HG03139 (cell line): ENCODE results near the gene STARD3NL.
"Not testable (repeated sequence)": the region's sequence is repeated elsewhere in the genome, so short reads cannot be mapped to it uniquely, and the experiment has no call there.

ENCODE experiments used
- ATAC-seq: cut with Tn5 transposase; IDR thresholded peaks from one replicate; pipeline ENCODE4 v1.9.1; 2021; ENCODE audit not compliant: unreplicated experiment

STARD3NL gene

DNA sequence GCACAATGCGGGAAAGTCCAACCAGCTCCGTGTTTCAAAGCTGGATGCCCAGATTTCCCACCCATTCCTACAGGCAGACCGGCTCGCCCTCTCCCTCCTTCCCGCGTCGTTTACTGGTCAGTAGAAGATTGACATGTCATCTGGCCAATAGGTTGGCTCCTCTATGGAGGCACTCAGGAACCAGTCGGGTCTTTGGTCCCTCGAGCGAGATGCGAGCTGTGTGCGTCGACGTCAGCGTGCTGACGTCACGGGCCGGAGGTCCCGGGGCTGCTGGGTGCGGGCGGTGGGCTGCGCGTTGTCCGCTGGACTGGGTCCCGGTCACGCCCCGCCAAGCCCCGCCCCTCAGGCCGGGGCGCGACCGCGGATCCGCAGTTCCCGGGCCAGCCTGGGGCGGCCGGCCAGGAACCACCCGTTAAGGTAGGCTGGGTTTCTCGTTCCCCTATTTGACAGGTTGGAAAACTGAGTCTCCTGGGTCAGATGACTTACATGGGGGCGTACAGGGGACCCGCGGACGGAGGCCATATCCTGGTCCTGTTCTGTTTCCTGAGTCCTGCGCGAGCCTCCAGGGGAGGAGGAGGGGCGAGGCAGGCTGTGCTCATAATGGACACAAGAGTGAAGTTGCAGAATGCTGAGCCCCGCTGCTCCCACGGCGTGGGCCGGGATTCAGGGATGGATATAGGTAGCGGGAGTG is at the start of gene STARD3NL:
Gene STARD3NL (plus strand): TSS at position 242 of the 691 bp plus-strand sequence. CDS start 29,260 bp downstream, outside the sequence.
- peak; percentile 99 for ATAC-seq

GRCh38 chr7:38129162-38129561 is 48.9 kb upstream of the STARD3NL start:
- no peak for ATAC-seq

- no peak for ATAC-seq
Measured at GRCh38 chr7:38129579-38129978, 48.5 kb upstream of the STARD3NL start.

GRCh38 chr7:38138171-38138570 is 39.9 kb upstream of the STARD3NL start:
- ATAC-seq = no peak

DNA sequence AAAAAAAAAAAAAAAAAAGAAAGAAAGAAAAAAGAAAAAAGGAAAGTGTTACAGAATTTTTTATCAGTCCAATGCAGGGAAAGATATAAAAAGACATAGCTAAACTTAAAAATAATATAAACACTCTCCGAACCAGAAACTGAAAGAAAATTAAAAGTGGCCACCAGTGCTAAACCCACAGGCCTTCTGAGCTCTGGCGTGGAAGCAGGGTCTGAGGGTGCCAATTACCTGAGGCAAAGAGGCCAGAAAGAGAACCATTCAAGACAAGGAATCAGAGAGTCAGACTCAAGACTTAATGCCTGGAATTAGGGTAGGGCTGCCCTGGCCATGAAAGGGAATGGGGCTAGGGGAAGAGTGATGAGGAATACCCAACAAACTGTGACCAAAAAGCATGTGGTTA is 36.9 kb upstream of the STARD3NL start:
- no peak for ATAC-seq

DNA sequence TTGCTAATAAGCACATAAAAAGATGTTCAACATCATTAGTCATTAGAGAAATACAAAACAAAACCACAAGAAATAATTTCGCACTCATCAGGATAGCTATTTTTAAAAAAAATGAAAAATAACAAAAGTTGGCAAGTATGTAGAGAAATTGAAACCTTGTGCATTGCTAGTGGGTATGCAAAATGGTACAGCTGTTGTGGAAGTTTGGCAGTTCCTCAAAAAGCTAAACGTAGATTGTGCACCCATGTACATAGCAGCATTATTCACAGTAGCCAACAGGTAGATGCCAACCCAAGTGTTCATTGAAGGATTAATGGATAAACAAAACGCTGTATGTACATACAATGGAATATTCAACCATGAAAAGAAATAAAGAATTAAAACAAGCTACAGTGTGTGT is 35.3 kb upstream of the STARD3NL start:
- ATAC-seq = no peak

GRCh38 chr7:38147005-38147404 is 31.0 kb upstream of the STARD3NL start:
- ATAC-seq = no peak

GRCh38 chr7:38151556-38151955 is 26.5 kb upstream of the STARD3NL start:
- no peak for ATAC-seq

DNA sequence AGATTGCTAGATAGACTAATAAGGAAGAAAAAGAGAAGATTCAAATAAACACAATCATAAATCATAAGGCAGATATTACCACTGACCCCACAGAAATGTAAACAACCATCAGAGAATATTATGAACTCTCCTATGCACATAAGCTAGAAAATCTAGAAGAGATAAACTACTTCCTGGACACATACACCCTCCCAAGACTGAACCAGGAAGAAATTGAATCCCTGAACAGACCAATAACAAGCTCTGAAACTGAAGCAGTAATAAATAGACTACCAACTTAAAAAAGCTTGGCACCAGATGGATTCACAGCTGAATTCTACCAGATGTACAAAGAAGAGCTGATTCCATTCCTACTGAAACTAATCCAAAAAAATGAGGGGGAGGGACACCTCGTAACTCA is 24.5 kb upstream of the STARD3NL start:
- ATAC-seq = no peak

- no peak for ATAC-seq
Measured at GRCh38 chr7:38154278-38154677, 23.8 kb upstream of the STARD3NL start.

DNA sequence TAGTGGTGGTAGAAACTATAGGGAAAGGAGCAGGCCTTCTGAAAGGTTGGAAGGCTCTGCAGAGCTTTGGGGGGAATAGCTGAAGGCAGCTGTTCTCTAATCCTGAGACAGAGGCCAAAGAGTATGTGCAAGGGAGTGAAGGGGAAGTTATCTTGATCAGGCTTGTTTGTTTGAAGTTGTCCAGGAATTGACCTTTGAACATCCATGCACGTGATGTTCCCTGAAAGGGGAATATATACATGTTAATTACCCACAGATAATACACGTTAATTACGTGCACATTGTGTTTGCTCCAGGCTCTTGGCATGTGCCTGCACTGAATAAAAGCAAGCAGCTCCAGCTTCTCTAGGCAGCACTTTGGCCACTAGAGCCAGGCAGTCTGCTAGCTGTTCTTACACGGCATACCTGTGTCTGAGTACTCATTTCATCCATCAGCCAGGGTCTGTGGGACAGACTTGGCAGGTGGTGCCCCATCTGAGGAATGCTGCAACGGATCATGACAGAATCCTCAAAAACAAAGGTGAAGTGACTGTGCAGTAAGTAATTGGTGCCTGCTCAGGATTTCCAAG is 18.0 kb upstream of the STARD3NL start:
- ATAC-seq = no peak

DNA sequence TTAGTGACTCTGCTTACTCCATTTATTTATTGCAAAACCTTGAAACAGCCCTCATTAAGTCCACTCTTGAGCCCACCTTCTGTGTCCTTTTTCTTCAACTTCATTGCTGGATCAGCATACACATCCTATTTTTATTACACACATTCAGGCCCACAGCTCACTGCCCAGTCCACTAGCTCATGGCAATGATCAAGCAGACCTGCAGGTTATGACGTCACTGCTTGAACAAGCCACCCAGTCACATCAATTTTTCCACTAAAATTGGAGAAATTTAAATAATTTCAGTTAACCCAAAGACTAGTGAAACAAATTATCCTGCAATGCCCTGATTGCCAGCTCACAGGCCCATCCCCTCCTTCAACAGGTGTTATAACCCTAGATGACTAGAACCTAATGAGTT is 16.0 kb upstream of the STARD3NL start:
- ATAC-seq = no peak

- no peak for ATAC-seq
Measured at GRCh38 chr7:38163671-38164070, 14.4 kb upstream of the STARD3NL start.

- no peak for ATAC-seq
Measured at GRCh38 chr7:38168890-38169570, 9.0 kb upstream of the STARD3NL start.

DNA sequence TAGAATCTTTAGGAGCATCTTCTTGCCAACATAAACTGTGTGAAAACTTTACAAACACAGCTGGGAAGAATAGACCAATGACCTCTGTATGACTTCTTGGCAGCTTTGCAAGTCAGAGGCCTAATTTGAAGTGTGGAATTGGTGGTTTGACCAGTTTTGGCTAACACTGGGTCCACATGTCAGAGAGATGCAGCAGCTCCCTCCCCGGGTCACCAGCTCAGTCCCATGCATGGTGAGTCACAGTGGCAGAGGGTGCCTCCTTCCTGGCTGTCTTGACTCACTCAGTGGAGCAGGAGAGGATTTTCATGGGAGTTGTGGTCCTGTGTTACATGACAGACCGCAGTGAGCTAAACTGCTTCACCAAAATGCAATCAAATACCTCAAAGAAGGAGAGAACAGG is 8.2 kb upstream of the STARD3NL start:
- peak; percentile 54 for ATAC-seq

- ATAC-seq = peak; percentile 49
Measured at GRCh38 chr7:38171623-38172391, 6.2 kb upstream of the STARD3NL start.

DNA sequence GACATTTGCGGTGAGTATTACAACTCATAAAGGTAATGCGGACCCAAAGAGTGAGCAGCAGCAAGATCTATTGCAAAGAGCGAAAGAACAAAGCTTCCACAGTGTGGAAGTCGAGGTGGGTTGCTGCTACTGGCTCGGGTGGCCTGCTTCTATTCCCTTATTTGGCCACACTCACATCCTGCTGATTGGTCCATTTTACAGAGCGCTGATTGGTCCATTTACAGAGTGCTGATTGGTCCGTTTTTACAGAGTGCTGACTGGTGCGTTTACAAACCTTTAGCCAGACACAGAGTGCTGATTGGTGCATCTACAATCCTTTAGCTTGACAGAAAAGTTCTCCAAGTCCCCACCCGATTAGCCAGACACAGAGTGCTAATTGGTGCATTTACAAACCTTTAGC is 2.5 kb upstream of the STARD3NL start:
- ATAC-seq = not testable (repeated sequence)

GRCh38 chr7:38177621-38178003 is 433 bp upstream of the STARD3NL start:
- no peak for ATAC-seq

DNA sequence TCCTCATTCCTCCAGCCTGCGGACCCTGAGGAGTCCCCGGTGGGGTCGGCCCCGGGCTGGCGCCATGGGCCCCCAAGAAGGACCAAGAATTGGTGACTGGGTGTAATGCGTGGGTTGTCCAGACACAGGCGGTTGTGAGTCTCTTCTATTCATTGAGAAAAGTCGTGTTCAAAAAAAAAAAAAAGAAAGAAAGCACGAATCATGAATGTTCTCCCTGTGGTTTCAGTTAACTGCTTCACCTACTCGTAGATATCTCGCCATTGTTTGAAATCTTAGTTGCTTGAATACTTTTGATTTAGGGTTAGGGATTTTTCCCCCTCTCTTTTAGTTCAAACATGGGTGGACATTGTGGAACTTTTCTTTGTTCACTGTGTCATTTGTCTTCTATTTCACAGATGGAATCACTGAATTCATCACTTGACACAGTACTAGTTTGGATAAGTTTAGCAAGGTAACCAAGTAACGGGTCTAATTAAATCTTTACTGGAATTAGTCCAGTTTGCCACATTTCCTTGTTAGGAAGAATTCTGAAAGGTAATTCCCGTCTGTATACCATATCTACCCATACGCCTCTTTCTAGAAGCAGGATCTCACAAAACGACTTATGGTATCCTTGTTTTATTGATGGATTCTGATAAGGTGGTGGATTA is 775 bp downstream of the STARD3NL start:
- ATAC-seq = peak; percentile 30

- no peak for ATAC-seq
Measured at GRCh38 chr7:38179776-38180226, 1.8 kb downstream of the STARD3NL start.

- no peak for ATAC-seq
Measured at GRCh38 chr7:38181111-38181510, 3.1 kb downstream of the STARD3NL start.
